ENCODE measurements around the gene MMP3.

DNA sequence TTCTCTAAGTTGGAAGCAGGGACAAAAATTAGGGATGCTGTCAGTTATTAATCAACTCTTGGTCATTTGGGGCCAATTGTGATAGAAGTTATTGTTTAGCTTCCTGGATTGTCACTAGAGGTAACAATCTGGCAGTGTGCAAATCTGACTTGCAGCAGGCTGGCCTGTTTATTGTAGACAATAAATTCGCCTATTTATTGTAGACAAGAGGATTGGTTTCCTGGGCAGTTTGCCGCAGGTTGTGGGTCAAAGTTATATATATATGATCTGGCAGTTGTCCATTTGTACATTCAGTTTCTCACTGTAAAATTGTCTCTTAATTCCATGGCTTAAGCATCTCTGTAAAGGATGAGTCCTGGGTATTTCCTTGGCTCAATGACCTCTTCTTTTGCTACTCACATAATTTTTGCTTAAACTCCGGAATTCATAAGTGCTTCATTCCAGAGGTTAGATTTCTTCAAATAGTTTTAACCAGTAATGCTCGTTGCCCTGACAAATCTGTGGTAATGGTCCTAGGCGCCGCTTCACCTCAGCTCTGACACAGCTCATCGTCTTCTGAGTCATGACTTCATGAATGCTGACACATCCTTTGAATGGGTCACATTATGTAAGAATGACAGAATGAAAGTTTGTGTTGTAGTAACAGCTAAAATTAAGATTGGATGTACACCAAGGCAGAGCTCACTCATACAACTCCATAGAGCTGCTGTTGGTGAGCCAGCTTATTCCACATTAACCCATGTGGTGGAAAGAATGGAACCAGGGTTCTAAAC lies 7.8 kb upstream of the MMP3 start:
- TF ChIP-seq POLR2AphosphoS5 (IDR thresholded peaks at IDR 0.05; ENCODE audit: low read depth, low read length) (no peak), EGR1 (IDR thresholded peaks at IDR 0.05; ENCODE audit: low read depth) (no peak), ELF1 (IDR thresholded peaks at IDR 0.05; ENCODE audit: borderline replicate concordance, low read depth) (no peak), RAD21 (IDR thresholded peaks at IDR 0.05; ENCODE audit: low read depth) (no peak), SIN3A (IDR thresholded peaks at IDR 0.05; ENCODE audit: low read depth) (no peak), POLR2A (IDR thresholded peaks at IDR 0.05; ENCODE audit: borderline replicate concordance, extremely low read depth, insufficient read depth, insufficient read length) (no peak), ZNF274 (IDR thresholded peaks at IDR 0.05; ENCODE audit: low read depth, low read length) (no peak)
- TF ChIP-seq, protein P1, sequence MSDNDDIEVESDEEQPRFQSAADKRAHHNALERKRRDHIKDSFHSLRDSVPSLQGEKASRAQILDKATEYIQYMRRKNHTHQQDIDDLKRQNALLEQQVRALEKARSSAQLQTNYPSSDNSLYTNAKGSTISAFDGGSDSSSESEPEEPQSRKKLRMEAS (IDR thresholded peaks at IDR 0.05) = no peak
- TF ChIP-seq, protein P2, sequence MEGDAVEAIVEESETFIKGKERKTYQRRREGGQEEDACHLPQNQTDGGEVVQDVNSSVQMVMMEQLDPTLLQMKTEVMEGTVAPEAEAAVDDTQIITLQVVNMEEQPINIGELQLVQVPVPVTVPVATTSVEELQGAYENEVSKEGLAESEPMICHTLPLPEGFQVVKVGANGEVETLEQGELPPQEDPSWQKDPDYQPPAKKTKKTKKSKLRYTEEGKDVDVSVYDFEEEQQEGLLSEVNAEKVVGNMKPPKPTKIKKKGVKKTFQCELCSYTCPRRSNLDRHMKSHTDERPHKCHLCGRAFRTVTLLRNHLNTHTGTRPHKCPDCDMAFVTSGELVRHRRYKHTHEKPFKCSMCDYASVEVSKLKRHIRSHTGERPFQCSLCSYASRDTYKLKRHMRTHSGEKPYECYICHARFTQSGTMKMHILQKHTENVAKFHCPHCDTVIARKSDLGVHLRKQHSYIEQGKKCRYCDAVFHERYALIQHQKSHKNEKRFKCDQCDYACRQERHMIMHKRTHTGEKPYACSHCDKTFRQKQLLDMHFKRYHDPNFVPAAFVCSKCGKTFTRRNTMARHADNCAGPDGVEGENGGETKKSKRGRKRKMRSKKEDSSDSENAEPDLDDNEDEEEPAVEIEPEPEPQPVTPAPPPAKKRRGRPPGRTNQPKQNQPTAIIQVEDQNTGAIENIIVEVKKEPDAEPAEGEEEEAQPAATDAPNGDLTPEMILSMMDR (IDR thresholded peaks at IDR 0.05 in 2 of 3, conservative IDR thresholded peaks at IDR 0.05 in 1 of 3; ENCODE audit: borderline replicate concordance in 1 of 3, insufficient read depth in 1 of 3, low read depth in 2 of 3, low read length in 2 of 3) = no peak
- TF ChIP-seq, protein P3, sequence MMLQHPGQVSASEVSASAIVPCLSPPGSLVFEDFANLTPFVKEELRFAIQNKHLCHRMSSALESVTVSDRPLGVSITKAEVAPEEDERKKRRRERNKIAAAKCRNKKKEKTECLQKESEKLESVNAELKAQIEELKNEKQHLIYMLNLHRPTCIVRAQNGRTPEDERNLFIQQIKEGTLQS (IDR thresholded peaks at IDR 0.05) = no peak

Data from HCT116 (cell line).